SU-DHL-6 (cell line): ENCODE measurements around the gene CLPTM1L.

Experiments used
- EZH2phosphoT487 ChIP-seq: fragments of 200-600 bp; sonication (generic), shearing (Covaris generic); conservative IDR thresholded peaks from 2 replicates; pipeline ENCODE4 v1.6.1; 2018; ENCODE audit warnings: mild to moderate bottlenecking, antibody characterized with exemption, low read length, moderate library complexity, mixed read lengths
- TF ChIP-seq, protein P1 (sequence below): fragments of 200-600 bp; sonication (generic); IDR thresholded peaks from one replicate; pipeline ENCODE4 v1.5.1; 2017; ENCODE audit warnings: antibody characterized with exemption, mild to moderate bottlenecking, low read length, moderate library complexity; ENCODE audit not compliant: insufficient read depth, poor library complexity, severe bottlenecking

DNA sequence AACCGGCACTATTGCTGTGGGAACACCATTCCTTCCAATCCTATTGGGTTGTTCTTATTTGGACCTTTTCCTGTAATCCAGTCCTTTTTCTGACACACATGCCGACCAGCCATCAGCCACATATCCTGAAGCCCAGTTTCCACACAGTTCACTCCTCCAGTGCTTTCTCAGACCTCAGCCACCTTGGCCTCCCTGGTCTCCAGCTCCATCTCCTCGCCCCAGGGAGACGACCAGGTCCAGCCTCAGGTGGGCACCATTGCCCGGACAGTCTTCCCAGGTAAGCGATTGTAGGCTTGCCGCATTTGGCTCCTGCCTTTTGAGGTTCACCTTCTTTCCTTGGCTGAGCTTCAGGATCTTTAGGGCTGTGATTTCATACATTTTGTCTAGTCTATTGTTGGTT is 34.8 kb downstream of the CLPTM1L start:
- TF ChIP-seq, protein P1, sequence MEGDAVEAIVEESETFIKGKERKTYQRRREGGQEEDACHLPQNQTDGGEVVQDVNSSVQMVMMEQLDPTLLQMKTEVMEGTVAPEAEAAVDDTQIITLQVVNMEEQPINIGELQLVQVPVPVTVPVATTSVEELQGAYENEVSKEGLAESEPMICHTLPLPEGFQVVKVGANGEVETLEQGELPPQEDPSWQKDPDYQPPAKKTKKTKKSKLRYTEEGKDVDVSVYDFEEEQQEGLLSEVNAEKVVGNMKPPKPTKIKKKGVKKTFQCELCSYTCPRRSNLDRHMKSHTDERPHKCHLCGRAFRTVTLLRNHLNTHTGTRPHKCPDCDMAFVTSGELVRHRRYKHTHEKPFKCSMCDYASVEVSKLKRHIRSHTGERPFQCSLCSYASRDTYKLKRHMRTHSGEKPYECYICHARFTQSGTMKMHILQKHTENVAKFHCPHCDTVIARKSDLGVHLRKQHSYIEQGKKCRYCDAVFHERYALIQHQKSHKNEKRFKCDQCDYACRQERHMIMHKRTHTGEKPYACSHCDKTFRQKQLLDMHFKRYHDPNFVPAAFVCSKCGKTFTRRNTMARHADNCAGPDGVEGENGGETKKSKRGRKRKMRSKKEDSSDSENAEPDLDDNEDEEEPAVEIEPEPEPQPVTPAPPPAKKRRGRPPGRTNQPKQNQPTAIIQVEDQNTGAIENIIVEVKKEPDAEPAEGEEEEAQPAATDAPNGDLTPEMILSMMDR = no peak
- TF ChIP-seq EZH2phosphoT487 = no peak
